Stimulated activated CD8-positive, alpha-beta memory T cell treated with anti-CD3 and anti-CD28 coated beads, Interleukin-15, amount 100 ng/mL, for 4 hours (primary cell): ENCODE measurements around the gene DCAF12L2.
"Not testable (repeated sequence)": the region's sequence is repeated elsewhere in the genome, so short reads cannot be mapped to it uniquely, and the experiment has no call there.

Source experiments
- DNase-seq, 2 donors: peaks; one replicate each; pipeline ENCODE4 v3.0.0-alpha.2; 2020; ENCODE audit warnings: low read depth in 2 of 2

The DCAF12L2 gene

GRCh38 chrX:126165721-126166461 lies at the start of gene DCAF12L2:
DCAF12L2 (minus strand) TSS chrX:126166289; CDS start chrX:126165924, 365 bp downstream.
- DNase-seq = no peak

GRCh38 chrX:126190888-126191287 lies 24.8 kb upstream of the DCAF12L2 start:
- not testable (repeated sequence) for DNase-seq

GRCh38 chrX:126177133-126177840 lies 11.2 kb upstream of the DCAF12L2 start:
- DNase-seq = no peak

GRCh38 chrX:126170720-126171119 lies 4.6 kb upstream of the DCAF12L2 start:
- DNase-seq = no peak

- DNase-seq = no peak
Measured at GRCh38 chrX:126167560-126167959, 1.5 kb upstream of the DCAF12L2 start.

- no peak for DNase-seq
Measured at GRCh38 chrX:126165401-126165720, 728 bp downstream of the DCAF12L2 start.

- DNase-seq = no peak
Measured at GRCh38 chrX:126164689-126165400, 1.2 kb downstream of the DCAF12L2 start.

GRCh38 chrX:126164226-126164625 lies 1.9 kb downstream of the DCAF12L2 start:
- no peak for DNase-seq

- no peak for DNase-seq
Measured at GRCh38 chrX:126141014-126141413, 25.1 kb downstream of the DCAF12L2 start.

GRCh38 chrX:126137899-126138298 lies 28.2 kb downstream of the DCAF12L2 start:
- no peak for DNase-seq

- DNase-seq = no peak
Measured at GRCh38 chrX:126124721-126125120, 41.4 kb downstream of the DCAF12L2 start.
